ENCODE data around the gene TJP3.

TJP3 gene

GRCh38 chr19:3710265-3710812 lies 2.2 kb downstream of the TJP3 start:
- no peak for DNase-seq (ENCODE audit: low read depth in 2 of 2, low spot score in 1 of 2)

DNA sequence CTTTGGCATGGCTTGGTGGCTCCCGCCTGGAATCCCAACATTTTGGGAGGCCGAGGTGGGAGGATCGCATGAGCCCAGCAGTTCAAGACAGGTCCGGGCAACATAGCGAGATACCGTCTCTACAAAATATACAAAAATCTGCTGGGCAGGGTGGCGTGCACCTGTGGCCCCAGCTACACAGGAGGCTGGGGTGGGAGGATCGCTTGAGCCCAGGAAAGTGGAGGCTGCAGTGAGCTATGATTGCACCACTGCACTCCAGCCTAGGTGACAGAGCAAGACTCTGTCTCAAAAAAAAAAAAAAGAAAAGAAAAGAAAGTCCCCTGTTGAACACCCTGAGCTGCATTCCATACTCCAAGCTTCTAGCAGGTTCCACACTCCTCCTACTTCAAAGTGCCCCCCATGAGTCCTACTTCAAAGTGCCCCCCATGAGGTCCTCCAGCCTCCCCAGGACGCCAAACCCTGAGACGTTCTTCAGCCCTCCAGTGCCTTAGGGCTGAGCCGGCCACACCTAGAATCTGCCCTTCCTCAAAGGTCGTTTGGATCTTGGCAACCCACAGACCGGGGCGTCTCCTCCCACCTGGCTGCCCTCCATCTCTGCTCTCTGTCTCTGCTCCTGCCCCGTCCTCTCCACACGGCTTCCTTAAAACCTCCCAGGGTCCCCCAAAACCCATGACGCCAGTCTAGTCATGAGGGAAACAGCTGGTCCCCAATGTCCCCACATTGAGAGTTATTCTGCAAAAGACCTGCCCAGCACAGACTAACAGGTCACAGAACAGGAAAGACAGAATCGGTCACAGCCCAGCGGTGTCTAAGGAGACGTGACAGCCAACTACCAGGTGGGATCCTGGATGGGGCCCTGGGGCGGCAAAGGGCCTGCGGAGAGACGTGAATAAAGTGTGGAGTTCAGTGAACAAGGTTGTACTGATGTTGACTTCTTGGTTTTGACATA lies 4.8 kb downstream of the TJP3 start:
- DNase-seq (ENCODE audit: low read depth in 2 of 2, low spot score in 1 of 2) = no peak

DNA sequence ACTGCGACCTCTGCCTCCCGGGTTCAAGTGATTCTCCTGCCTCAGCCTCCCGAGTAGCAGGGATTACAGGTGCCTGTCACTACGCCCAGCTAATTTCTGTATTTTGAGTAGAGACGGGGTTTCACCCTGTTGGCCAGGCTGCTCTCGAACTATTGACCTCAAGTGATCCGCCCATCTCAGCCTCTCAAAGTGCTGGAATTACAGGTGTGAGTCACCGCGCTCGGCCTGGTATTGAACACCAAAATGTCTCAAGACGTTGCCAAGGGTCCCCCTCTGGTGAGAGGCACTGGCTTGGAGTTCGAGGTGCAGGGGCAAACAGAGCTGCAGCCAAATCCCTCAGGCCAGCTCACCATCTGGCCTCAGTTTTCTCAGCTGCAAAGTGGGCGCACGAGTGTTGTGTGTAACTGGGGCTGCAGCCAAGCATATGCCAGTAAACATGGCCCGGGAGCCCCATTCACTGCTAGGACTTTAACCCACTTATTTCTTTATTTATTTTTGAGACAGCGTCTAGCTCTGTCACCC lies 8.0 kb downstream of the TJP3 start:
- DNase-seq (ENCODE audit: low read depth in 2 of 2, low spot score in 1 of 2) = no peak

- DNase-seq (ENCODE audit: low read depth in 2 of 2, low spot score in 1 of 2) = no peak
Measured at GRCh38 chr19:3719868-3720267, 11.7 kb downstream of the TJP3 start.

- DNase-seq (ENCODE audit: low read depth in 2 of 2, low spot score in 1 of 2) = no peak
Measured at GRCh38 chr19:3720349-3720917, 12.2 kb downstream of the TJP3 start.

DNA sequence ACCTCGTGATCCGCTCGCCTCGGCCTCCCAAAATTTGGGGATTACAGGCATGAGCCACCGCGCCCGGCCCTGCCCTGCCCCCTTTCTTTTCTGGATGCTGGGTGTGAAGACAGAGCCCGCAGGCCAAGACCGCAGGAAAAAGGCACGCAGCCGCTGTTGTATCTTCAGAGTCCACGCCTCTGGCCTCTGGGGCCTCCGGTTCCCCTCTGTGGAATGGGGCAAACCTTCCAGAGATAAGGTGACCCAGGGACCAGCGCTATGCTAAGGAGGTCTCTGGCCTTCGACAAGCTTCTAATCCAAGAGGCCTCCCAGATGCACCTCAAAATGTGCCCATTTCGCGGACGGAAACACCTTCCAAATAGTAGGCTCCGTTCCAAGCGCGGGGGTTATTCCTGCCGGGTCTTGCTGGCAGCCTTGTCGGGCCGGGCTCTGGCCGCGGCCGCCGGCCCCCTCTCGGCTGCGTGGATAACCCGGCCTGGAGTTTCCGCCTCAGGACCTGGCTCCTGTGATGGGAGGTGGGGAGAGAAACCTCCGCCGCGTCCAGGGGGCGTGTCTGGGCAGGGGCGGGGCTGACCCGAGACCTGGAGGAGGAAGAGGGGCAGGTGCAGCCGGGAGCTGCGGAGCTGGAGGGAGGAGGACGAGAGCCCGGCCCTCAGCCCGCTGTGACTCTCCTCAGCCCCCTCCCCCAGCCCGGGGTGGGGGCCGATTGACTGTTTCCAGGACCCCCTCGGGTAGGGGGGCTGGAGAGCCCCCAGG lies 13.1 kb downstream of the TJP3 start:
- DNase-seq (ENCODE audit: low read depth in 2 of 2, low spot score in 1 of 2) = peak; percentile 50 to 71

DNA sequence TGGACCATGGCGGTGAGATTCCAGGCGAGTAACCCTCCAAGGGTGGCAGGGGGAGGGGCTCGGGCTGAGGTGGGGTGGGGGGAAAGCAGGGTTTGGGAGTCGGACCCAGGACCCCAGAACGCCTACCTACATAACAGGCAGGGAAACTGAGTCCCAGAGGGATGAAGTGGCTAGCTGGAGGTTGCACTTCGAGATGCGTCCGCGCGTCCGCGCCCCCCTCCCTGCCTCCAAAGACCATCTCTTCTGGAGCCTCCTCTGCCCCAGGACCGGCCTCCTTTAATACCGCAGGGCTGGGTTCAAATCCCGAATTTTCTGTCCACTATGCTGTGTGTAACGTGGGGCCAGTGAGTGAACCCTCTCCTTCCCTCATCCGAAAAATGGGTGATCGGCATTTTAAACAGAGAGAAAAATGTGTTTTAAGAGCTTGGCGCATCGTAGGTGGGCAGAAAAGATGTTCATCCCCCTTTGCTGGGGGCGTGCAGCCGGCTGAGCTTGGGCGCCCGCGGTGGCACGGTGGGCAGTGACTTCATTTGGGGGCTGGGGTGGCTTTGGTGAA lies 13.8 kb downstream of the TJP3 start:
- DNase-seq (ENCODE audit: low read depth in 2 of 2, low spot score in 1 of 2) = no peak

DNA sequence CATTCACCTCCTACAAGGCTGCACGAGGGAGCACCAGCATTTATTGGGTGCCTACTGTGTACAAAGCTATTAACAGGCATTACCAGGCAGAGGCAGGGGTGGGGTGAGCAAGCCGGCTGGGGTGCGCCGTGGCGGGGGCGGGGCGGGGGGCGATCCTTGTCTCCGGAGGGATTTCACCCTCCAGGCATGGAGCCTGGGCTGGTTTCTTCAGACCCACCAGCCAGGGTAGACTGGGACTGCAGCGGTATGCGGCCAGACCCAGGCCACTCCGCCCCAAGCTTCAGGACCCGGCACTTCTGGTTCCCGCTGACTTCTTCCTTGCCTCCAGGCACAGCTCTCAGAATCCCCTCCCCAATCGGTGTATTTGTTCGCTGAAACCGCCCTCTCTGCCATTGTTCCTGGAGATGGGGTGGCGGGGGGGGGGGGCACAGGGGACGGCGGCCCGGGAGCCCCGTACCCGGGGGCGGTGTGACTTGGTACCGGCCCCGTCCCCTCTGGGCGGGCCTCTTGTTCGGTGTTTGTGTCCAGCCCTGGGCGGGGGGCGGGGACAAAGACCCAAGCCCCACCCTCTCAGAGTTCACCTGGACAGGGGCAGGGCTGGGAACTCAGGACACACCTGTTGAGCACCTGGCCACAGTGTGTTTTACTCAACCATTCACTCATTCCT lies 14.4 kb downstream of the TJP3 start:
- DNase-seq (ENCODE audit: low read depth in 2 of 2, low spot score in 1 of 2) = no peak

- DNase-seq (ENCODE audit: low read depth in 2 of 2, low spot score in 1 of 2) = no peak
Measured at GRCh38 chr19:3723110-3723488, 14.9 kb downstream of the TJP3 start.

DNA sequence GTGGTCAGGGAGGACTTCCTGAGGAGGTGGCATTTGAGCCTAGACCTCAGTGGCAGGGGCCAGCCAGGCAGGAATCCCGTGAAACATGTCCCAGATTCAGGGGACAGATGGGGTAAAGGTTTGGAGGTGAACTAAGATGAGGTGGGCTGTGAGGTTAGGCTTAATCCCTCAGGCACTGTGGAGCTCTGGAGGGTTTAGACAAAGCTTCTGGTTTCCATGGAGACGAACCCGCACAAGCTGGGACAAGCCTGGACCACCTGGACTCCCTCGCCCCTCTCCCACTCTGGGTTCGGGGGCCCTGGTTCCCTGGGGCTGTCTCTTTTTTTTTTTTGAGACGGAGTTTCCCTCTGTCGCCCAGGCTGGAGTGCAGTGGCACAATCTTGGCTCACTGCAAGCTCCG lies 15.7 kb downstream of the TJP3 start:
- no peak for DNase-seq (ENCODE audit: low read depth in 2 of 2, low spot score in 1 of 2)

- DNase-seq (ENCODE audit: low read depth in 2 of 2, low spot score in 1 of 2) = no peak
Measured at GRCh38 chr19:3725121-3725520, 16.9 kb downstream of the TJP3 start.

DNA sequence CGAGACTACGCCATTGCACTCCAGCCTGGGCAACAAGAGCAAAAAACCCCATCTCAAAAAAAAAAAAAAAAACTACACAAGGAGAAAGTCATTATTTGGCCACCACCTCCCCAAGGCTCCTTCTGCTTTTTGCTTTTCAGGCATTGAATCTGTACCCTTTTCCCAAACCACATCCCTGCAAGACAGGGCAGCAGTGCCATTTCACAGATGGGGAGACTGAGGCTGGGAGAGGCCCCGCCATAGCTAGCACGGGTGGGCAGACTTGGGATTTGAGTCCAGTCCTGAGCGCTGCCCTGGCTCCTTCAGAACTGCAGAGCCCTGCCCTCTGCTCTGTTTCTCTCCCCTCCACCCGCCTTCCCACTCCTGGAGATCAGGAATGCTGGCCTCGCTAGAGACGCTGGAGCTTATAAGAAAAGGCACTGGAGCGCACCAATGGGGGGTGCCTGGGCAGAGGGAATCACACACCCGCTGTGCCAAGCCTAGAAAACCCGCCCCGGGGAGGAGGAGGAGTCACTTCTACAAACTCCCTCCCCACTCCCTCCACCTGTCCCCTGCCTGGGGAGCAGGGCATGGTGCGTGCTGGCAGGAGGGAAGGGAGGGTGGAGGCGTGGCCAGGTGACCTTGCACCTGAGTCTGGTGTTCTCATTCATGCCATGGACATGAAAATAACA lies 17.6 kb downstream of the TJP3 start:
- no peak for DNase-seq (ENCODE audit: low read depth in 2 of 2, low spot score in 1 of 2)

DNA sequence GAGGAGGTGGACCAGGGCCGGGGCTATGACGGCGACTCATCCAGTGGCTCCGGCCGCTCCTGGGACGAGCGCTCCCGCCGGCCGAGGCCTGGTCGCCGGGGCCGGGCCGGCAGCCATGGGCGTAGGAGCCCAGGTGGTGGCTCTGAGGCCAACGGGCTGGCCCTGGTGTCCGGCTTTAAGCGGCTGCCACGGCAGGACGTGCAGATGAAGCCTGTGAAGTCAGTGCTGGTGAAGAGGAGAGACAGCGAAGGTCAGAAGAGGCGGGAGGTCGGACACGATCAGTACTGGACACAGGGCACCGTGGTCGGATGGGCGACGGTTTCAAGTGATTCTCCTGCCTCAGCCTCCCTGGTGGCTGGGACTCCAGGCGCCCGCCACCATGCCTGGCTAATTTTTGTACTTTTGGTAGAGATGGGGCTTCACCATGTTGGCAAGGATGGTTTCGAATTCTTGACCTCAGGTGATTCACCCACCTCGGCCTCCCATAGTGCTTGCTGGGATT lies 22.3 kb downstream of the TJP3 start:
- DNase-seq (ENCODE audit: low read depth in 2 of 2, low spot score in 1 of 2) = no peak

- no peak for DNase-seq (ENCODE audit: low read depth in 2 of 2, low spot score in 1 of 2)
Measured at GRCh38 chr19:3732108-3732507, 23.9 kb downstream of the TJP3 start.

- DNase-seq (ENCODE audit: low read depth in 2 of 2, low spot score in 1 of 2) = no peak
Measured at GRCh38 chr19:3733549-3734309, 25.5 kb downstream of the TJP3 start.

DNA sequence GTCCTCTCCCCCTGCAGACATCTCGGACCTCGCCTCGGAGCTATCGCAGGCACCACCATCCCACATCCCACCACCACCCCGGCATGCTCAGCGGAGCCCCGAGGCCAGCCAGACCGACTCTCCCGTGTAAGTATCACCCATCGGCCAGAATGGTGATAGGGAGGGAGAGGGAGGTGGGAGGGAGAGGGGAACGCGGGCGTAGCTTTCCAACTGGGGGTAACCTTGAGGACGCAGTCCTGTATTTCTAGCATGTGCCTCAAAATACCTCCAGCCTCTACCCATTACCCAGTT lies 26.1 kb downstream of the TJP3 start:
- DNase-seq (ENCODE audit: low read depth in 2 of 2, low spot score in 1 of 2) = no peak

DNA sequence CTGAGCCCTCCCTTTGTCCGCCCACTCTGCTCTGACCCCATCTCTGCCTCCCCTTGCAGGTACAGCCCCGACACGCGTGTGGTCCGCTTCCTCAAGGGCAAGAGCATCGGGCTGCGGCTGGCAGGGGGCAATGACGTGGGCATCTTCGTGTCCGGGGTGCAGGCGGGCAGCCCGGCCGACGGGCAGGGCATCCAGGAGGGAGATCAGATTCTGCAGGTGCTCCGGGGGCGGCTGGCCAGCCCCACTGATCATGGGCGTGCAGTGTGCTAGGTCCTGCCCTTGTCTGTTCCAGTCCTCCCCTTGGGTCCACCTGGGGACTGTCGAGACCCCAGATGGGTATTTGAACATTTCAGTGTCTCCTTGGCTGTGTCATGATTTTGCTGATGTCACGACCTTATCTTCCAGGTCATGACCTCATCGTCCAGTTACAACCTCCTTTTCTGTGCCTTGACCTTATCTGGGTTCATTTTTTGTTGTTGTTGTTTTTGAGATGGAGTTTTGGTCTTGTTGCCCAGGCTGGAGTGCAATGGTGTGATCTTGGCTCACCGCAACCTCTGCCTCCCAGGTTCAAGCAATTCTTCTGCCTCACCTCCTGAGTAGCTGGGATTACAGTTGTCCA lies 28.0 kb downstream of the TJP3 start:
- DNase-seq (ENCODE audit: low read depth in 2 of 2, low spot score in 1 of 2) = no peak

- no peak for DNase-seq (ENCODE audit: low read depth in 2 of 2, low spot score in 1 of 2)
Measured at GRCh38 chr19:3737487-3738205, 29.5 kb downstream of the TJP3 start.

Data from stimulated activated CD8-positive, alpha-beta memory T cell treated with anti-CD3 and anti-CD28 coated beads, Interleukin-4, amount 100 ng/mL, for 1 hour (primary cell).